ENCODE data around the gene GPR4.

Gene GPR4

GRCh38 chr19:45590300-45591003, 11.6 kb downstream of the GPR4 start:
- DNase-seq (ENCODE audit: low read depth, low spot score), result no peak

- DNase-seq (ENCODE audit: low read depth, low spot score), result no peak
These were observed 12.2 kb downstream of the GPR4 start for GRCh38 chr19:45589768-45590167.

- no peak for DNase-seq (ENCODE audit: low read depth, low spot score)
These were observed 14.1 kb downstream of the GPR4 start for GRCh38 chr19:45587873-45588272.

- no peak for DNase-seq (ENCODE audit: low read depth, low spot score)
These were observed 16.8 kb downstream of the GPR4 start for GRCh38 chr19:45585158-45585577.

GRCh38 chr19:45584332-45585157, 17.5 kb downstream of the GPR4 start, which contains the start of gene OPA3:
TSS of gene OPA3 (minus strand) at chr19:45584802. CDS start at chr19:45584764, 38 bp downstream.
- DNase-seq (ENCODE audit: low read depth, low spot score), result peak; percentile 99

- DNase-seq (ENCODE audit: low read depth, low spot score), result no peak
These were observed 20.4 kb downstream of the GPR4 start for GRCh38 chr19:45581576-45581975.

- DNase-seq (ENCODE audit: low read depth, low spot score), result no peak
These were observed 23.2 kb downstream of the GPR4 start for GRCh38 chr19:45578861-45579260.

- DNase-seq (ENCODE audit: low read depth, low spot score), result no peak
These were observed 24.7 kb downstream of the GPR4 start for GRCh38 chr19:45577111-45577905.

GRCh38 chr19:45576682-45577081, 25.3 kb downstream of the GPR4 start:
- DNase-seq (ENCODE audit: low read depth, low spot score), result no peak

GRCh38 chr19:45575216-45575615, 26.8 kb downstream of the GPR4 start:
- no peak for DNase-seq (ENCODE audit: low read depth, low spot score)

- no peak for DNase-seq (ENCODE audit: low read depth, low spot score)
These were observed 27.5 kb downstream of the GPR4 start for GRCh38 chr19:45574526-45574925.

GRCh38 chr19:45571457-45572220, 30.4 kb downstream of the GPR4 start:
- DNase-seq (ENCODE audit: low read depth, low spot score), result no peak

- peak; percentile 10 for DNase-seq (ENCODE audit: low read depth, low spot score)
These were observed 32.2 kb downstream of the GPR4 start for GRCh38 chr19:45569619-45570421.

GRCh38 chr19:45568732-45569131, 33.3 kb downstream of the GPR4 start:
- DNase-seq (ENCODE audit: low read depth, low spot score), result no peak

- no peak for DNase-seq (ENCODE audit: low read depth, low spot score)
These were observed 34.4 kb downstream of the GPR4 start for GRCh38 chr19:45567609-45568008.

- DNase-seq (ENCODE audit: low read depth, low spot score), result no peak
These were observed 37.8 kb downstream of the GPR4 start for GRCh38 chr19:45564131-45564780.

- DNase-seq (ENCODE audit: low read depth, low spot score), result no peak
These were observed 41.3 kb downstream of the GPR4 start for GRCh38 chr19:45560686-45561085.

GRCh38 chr19:45560038-45560437, 42.0 kb downstream of the GPR4 start:
- DNase-seq (ENCODE audit: low read depth, low spot score), result no peak

GRCh38 chr19:45558399-45558878, 43.6 kb downstream of the GPR4 start:
- DNase-seq (ENCODE audit: low read depth, low spot score), result peak; percentile 30

GRCh38 chr19:45556835-45557234, 45.2 kb downstream of the GPR4 start:
- DNase-seq (ENCODE audit: low read depth, low spot score), result no peak
